HG03135 (cell line): ENCODE measurements around the gene DENND1A.
A peak's percentile ranks its signal among the peaks of the same experiment; 100 is the strongest.

Experiments used
- ATAC-seq: cut with Tn5 transposase; IDR thresholded peaks from one replicate; pipeline ENCODE4 v1.9.1; 2021; ENCODE audit warnings: mild to moderate bottlenecking, moderate library complexity; ENCODE audit not compliant: unreplicated experiment

DENND1A gene

DNA sequence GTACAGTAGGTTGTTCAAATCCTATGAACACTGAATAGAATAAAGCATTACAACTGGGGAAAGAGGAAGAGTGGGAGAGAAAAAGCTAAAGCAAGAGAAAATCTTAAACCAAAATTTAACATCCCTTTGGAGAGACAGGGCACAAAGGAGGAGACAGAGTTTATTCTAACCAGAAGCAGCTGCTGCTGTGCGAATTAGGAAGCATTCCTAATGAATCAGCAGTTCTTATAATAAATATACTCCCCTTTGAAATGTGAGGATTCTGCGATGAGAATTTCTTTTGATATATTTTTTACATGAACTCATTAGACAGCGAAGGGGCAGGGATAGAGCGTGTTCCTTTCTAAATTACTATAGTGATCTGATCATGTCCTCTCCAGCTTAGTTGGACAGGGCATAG, 233.4 kb downstream of the DENND1A start:
- no peak for ATAC-seq

DNA sequence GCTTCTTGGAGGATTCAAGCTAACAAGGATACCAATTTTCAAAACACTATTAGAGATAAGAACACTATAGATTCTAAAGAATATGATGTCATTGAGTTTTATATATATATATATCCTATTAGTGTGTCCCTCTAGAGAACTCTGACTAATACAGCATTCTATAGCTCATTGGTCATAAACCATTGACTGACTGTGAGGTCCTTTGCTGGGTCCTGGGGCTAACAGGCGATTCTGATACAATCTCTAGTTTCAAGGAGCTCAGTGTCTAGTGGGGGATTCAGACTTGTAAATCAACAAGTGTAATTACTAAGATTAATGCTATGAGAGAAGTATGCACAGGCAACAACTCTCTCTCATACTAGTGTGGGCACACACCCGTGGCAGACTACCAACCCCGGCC, 234.5 kb downstream of the DENND1A start:
- no peak for ATAC-seq

DNA sequence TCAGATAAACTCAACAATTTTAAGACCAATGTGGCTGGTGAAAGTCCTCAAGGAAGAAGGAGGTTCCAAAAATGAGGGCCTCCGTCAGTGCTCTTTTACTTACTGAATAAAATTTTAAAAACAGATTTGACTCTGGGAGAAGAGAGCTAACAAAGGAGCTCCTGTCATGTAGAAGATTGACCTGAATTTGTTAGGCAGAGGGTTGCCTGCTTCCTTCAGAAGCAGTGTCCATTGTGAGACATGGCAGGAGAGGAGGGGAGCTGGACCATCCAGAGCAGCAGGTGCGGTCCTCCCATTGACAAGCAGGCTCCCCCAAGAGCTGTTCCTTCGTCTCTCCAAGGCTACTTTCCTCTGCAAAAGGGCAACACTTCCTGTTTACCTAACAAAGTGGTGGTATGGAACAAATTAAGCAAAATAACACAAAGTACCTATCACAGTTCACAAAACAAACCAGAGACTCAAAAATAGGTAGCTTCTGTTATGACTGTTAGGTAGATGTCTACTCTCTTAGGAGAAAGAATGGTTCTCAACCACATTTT, 238.1 kb downstream of the DENND1A start:
- ATAC-seq, result no peak

DNA sequence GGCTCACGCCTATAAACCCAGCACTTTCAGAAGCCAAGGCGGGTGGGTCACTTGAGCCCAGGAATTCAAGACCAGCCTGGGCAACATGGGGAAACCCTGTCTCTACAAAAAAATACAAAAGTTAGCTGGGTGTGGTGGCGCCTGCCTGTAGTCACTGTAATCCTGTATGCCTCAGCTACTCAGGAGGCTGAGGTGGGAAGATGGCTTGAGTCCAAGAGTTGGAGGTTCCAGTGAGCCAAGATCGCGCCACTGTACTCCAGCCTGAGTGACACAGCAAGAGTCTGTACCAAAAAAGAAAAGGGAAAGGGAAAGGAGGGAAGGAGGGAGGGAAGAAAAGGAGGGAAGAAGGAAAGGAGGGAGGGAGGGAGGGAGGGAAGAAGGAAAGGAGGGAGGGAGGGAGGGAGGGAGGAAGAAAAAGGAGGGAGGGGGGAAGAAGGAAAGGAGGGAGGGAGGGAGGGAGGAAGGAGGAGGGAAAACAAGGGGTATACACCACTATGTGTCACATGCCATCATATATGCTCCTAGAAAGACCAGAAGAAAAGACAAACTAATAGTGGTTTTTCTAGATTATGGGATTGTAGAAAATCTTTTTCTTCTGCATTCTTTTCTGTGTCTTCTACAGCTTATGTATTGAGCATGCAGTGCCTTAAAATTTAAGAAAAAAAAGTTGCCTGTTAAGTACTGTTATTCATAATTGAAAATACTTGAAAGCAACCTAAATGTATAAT, 240.1 kb downstream of the DENND1A start:
- ATAC-seq, result no peak

DNA sequence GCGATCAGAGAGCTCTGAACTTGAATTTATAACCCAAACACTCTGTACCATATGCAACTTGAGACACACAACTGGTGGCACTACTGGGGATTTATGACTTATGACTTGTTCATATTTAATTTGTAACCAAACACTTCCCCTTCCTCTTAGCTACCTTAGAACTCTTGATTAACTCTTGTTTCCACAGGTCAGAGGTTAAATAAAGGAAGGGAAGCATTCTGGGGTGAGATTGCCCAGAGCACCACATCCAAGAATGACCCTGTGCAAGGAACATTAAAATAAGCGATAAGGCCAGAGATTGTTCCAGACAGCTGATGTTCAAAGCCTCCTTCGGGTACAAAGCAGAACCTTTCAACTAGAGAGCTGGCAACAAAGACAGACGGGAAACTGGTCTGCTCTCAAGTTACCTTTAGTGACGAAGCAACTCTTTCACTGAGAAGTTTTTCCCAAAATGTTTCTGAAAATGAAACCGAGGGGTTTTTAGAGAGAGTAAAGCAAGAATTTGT, 242.6 kb downstream of the DENND1A start:
- ATAC-seq, result no peak

DNA sequence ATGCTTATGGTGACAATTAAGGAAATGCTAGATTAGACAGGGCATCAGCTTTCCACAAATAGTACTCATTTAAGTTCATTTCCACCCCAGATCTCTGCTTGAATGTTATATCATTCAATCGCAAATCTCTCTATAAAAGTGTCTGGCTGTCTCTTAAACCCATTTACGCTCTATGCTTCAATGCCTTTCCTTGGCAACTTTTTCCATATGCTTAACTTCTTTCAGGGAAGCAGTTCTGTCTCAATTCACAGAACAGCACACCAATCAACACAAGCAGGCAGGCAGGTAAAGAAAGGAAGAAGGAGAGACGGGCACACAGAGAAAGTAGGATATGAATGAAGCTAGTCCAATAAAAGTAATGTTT, 243.1 kb downstream of the DENND1A start:
- ATAC-seq, result no peak

DNA sequence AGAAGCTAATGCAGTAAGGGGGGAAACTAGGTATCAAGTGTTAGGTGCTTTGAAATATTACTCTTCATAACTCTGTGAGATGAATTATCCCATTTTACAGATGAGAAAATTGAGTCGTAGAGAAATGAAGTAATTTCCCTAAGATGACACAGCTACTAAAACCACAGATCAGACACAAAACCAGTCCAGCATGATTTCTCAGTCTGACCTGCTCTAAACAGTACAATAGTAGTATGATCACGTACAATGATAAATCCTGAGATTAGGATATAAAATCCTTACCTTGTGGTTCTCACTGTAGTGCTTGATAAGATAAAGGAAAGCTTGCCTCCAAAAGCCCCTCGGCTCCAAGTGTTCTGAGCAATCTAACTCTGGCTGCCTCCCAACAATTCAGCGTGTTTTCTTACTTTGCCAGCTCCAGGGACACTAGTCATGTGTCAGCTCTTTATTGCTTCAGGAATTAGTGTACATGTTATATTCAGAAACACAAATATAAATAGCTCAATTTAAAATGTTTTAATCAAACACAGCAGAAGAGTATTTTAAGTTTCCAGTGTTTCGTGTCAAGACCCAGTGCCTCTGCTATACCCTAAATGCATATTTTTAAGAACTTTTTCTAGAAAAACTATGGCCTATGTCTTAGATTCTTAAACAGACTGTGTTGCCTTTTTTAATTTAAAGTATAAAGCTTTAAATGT, 243.6 kb downstream of the DENND1A start:
- no peak for ATAC-seq

DNA sequence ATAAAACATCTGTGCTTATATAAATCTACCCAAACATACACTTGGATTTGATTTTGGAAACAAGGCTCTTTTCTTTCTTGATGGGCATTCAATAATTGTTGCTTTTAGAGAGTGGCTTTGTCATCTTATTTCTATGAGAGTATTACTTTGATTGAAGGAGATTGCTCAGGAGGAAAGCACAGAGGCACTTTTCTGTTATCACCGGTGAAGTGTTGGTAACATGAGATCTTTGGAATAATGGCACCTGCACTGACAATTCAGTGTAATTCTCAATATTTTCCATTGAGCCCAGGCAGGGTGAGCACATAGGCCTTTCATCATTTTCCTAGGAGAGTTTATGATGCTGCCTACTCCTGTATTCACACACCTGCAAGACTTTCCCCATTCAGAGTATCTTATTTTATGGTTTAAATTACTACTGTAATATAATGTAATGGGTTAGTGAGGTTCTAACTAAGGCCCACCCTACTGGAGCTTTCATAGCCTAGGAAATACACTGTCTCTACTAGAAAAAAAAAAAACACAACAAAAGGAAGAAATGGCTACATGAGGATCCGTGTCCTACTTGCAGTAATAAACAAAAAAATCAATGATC, 244.3 kb downstream of the DENND1A start:
- no peak for ATAC-seq

DNA sequence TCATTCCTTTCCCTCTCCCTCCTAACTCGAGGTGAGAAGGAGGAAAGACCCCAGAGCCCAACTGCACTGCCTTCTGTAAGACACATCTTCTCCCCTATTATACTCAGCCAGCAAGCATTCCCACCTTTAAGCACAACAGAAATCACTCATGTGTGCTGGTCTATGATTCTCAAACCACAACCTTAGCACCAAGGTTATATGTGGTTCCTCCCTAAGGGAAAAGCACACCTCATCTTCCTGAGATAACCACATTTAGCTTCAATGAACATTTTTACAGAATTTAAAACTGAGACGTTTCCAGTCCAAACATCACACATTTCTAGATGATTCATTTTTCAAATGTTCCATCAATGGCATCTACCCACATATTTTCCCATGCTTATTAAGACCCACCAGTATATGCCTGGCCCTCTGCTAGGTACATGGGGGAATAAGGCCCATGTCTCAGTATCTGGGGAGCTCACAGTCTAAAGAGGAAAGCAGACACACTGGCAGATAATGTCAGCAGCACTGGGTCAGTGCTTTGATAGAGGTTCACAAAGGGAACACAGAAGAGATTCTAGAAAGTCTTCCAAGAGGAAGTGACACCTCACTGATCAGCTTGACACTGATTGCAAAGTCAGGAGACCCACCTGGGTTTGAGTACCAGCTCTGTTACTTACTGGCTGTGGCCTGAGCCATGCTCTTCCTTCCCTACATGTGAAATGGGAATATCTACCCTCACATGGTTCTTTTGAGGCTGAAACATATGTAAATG, 245.4 kb downstream of the DENND1A start:
- no peak for ATAC-seq

DNA sequence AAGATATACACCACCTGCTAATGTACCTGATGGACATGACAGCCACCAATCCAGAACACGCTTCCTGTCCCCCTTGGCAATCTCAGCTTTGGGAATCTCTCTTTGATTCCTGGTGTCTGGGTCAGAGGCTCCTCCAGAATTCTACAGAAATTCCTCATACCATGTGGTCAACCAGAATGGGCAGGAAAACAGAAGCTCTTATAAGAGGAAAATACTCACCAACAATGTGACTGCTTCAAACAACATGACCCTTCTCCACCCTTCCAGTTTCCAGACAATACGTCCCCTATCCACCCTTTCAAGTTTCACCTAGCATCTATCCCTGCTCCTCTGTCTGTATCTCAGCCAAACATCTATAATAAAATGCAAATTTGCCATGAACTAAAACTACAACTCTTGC, 247.2 kb downstream of the DENND1A start:
- ATAC-seq, result no peak

DNA sequence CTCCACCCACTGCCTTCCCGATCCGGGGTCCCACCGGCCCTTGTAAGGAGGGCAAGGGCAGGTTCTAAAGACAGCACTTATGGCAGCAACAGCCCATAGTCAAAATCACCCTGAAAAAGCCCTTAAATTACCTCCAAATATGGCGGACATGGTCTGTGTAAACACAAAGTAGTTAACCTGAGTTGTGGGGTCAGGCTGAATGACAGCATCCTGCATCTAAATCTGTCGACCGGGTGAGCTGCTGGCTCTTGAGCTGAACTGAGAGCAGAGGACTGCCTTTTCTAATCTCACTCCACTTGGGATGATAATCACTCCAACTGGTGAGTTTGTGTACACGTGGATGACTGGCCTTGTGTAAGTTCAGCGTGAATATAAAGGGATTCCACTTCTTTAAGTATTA, 249.6 kb downstream of the DENND1A start:
- ATAC-seq, result no peak

DNA sequence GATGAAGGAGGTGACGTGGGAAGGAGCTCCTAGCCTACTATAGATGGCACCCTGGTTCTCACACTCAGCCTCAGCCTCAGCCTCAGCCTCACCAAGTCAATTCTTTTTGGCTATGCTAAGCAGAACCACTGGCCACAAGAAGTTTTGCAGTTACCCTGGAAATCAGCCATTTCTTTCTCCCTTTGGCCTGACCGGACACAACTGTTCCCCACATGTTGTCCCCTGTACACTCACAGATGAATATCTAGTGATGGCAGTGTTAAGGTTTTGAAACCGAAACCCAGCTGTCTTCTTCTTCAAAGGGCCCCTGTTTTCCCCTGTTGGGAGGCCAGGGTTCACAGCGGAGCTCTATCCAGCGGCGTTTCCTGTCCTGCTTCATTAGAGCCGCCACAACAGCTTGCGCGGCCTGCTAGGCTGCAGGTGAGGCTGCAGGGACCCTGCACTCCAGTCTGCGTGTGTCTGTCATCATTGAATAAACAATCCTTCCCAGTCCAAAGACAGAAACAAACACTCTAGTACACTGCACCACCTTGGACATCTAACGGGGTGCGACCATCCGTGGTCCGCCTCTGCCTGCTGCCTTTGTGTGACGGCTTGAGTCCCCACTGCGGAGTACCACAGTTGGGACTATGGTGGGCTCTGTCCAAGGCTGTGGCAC, 250.5 kb downstream of the DENND1A start:
- peak; percentile 89 for ATAC-seq

DNA sequence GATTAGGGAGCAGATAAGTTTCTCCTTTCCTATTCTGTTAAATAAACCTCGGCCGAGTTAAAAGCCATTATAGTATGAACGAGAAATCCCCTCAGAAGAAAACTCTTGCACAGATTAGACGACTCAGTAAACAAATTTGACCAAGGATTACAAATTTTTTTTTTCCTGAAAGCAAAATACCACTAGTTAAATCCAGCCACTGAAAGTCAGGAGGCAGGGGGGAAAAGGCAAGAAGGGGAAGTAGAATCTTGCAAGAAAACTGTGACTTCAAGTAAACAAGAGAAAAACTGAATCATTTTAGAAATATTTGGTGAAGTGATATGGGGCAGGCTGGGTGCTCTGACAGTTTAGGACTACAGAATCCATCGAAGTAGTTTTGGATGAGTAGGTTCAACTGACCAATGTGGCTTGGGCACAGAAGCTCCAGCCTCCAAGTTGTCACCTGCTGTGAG, 251.0 kb downstream of the DENND1A start:
- ATAC-seq, result no peak

DNA sequence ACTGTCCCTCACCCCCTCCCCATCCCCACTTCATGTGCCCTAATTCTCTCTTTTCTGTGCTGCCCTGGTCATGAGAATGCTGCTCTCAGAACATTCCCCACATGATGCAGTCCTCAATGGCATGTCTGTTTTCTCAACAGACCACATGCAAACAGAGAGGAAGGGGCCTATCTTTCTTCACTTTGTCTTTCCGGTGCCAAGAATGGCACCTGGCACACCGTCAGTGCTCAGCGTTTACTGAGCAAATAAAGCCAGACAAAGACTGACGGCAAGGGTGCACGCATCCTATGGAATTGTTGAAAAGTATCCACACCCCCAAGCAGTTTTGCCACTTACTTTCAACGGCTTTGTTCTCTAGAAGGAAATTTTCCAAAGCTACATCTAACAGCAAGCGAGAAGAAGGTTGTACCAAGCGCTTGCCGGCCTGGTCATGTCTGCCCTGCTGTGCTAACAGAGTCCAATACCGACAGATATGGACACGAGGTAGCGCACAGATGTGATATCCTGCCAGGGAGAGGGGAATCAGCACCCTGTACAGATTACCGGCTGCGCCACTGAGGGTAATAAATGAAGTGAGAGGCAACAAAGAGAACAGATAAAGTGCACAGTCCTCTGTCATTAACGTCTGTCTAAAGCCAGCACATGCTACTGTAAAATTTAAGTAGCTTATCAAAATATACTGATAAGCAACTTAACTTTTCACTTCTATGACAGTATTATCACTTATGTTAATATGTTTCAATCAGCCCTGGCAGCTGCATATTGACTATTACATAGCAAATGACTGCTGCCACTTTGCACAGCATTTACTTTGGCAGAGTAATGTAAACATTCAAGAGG, 251.7 kb downstream of the DENND1A start:
- no peak for ATAC-seq

DNA sequence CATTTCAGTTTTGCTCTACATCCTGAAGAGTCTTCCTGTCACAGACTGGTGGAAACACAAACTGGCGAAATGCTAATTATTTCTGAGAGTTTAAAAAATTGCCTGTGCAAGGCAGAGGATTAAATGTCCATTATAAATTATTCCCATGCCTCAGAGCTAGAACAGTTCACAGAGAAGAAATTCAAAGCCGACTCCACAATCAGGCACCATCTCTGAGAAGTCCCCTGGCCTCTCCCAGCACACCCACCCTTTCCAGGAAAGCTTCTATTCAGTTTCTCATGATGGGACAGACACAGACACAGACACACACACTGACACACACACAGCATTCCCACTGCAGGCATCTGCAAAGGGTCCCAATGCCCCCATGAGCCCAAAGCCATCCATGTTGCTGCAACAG, 253.1 kb downstream of the DENND1A start:
- ATAC-seq, result no peak

DNA sequence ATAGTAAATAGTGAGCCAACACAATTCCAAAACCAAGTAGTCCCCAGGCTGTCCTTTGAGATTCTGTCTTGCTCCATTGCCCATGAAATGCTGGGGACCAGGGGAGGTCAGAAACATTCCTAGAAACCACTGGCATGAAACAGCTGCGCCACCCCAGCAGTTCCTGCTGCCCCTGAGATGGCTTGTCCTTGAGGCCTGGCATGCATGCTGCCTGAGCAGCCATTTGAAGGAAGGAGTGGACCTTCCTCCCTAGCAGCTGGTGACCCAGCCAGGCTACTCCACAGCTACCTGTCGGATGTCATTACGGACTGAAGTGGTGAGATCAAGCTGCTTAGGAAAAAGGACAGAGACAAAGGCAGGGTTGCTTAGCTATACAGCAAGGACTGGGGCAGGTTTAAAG, 260.6 kb downstream of the DENND1A start:
- ATAC-seq, result no peak

DNA sequence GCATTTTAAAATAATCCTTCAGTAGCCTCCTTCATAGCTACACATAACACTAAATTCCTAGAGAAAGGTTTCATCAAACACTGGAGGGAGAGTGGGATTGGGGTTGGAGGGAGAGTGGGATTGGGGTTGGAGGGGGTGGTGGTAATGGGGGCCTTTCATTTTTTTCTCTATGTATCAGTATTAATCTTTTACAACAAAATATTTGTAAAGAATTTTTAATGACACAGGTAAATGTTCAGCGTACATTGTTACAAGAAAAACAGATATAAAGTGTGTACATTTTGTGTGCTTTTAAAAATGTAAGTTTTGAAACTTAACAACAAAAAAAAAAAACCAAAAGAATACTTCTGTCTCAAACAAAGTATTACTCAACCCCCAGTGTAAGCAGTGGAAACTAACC, 266.4 kb downstream of the DENND1A start:
- no peak for ATAC-seq

DNA sequence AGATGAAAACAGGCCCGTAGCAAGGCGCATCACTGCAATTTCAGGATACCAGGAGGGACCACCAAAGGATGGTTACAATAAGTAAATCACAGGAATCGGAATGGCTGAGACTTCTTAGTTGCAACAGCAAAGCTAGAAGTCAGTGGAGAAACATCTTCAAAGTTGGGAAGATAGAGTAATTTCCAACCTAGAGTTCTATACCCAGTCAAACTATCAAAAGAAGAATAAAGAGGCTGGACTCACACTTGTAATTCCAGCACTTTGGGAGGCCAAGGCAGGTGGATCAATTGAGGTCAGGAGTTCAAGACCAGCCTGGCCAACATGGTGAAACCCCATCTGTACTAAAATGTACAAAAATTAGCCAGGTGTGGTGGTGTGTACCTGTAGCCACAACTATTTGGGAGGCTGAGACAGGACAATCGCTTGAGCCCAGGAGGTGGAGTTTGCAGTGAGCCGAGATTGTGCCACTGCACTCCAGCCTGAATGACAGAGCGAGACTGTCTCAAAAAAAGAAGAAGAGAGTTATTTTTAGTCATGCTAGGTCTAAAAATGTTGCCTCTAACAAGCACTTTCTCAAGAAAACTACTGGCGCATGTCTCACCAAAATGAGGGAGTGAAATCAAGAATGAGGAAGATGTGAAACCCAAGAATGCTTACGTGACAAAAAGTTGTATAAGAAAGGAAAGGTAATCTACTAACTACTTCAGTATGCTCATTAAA, 267.7 kb downstream of the DENND1A start:
- no peak for ATAC-seq
